Heart left ventricle (tissue), 13 donors: ENCODE data around the gene KLF9.

Source experiments
- CTCF ChIP-seq, 12 donors: fragments of 200-600 bp; sonication (generic) in 4 of 12; IDR thresholded peaks; one replicate each; pipeline versions ENCODE4 v1.5.0 to v1.8.0; 2018 to 2022; ENCODE audit warnings: antibody characterized with exemption in 12 of 12, mild to moderate bottlenecking in 5 of 12
- POLR2A ChIP-seq, 2 donors: fragments of 450-650 bp; IDR thresholded peaks; one replicate each; pipeline ENCODE4 v1.6.1; 2017; ENCODE audit warnings: antibody characterized with exemption in 2 of 2, mild to moderate bottlenecking in 2 of 2, moderate library complexity in 2 of 2
- donor health status: ischemic (EF 13 %, LVEDD 7.1; RV severe dilation, severe dysfunction).
- donor health status: DM: no; HTN: yes; CAD: no.
- donor health status: DM: no; HTN: no; CAD: no.
- donor health status: ischemic (EF 25% LVEDD 6.9; RV normal size, moderate dysfunction).
- donor health status: ischemic (EF 25% LVEDD 5.7; RV mildly dilated, moderate dysfunction).
- donor health status: ischemic (EF 35%, LVEDD 5.7; RV mildly dilated, moderate dysfunction).
- donor health status: nonischemic (EF 11% LVEDD 7.7; RV severe dilation, severe dysfunction).
- donor health status: DM: yes; HTN: yes; CAD: no.
- donor health status: PGD.
- donor health status: ischemic (EF 29% LVEDD 5.4; RV normal size, mild dysfunction).
- donor health status: nonischemic (EF 23%, LVEDD 6.1; RV moderate dilation, normal function).

DNA sequence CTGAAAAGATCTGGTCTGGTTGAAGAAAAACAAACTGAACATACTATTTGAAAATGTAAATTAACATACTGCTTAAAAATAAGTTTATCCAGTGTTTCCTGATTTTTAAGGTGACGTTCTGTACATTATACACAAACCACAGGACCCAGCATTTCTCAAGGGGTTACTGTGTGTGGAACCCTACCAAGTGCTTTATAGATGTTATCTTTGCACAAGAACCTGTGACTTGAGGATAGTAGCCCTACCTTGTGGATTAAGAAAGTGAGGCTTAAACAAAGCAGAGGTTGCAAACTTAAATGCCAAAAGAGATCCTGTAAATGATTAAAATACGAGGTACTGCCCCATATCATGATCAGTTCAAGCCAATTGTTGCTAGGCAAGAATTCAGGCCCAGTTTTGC is 4.7 kb downstream of the KLF9 start:
- no peak for TF ChIP-seq CTCF (IDR thresholded peaks at IDR 0.05)
- no peak for TF ChIP-seq POLR2A (IDR thresholded peaks at IDR 0.05)
